ENCODE results near the gene SPATA12.

- TF ChIP-seq REST (IDR thresholded peaks at IDR 0.05; ENCODE audit: unreplicated experiment) (no peak), CTCF (conservative IDR thresholded peaks at IDR 0.05; ENCODE audit: low read depth in 2 of 2) (peak in 1 of 2 experiments; percentile 24; a peak in 1 of 4 replicates), EZH2 (IDR thresholded peaks at IDR 0.05; ENCODE audit: low read depth, unreplicated experiment) (no peak), CREB1 (CRISPR knock-in tag; IDR thresholded peaks at IDR 0.05; ENCODE audit: low read depth) (no peak), POLR2AphosphoS5 (IDR thresholded peaks at IDR 0.05; ENCODE audit: low read depth) (no peak), EZH2phosphoT487 (IDR thresholded peaks at IDR 0.05; ENCODE audit: unreplicated experiment) (no peak), STAT1 (IDR thresholded peaks at IDR 0.05; ENCODE audit: unreplicated experiment) (no peak), JUNB (IDR thresholded peaks at IDR 0.05; ENCODE audit: unreplicated experiment) (no peak), ZNF462 (CRISPR knock-in tag; IDR thresholded peaks at IDR 0.05) (no peak)
Observed at GRCh38 chr3:57026944-57027343, 33.5 kb upstream of the SPATA12 start.

All from GM23338 (cell line).